Left lung (tissue), 10 donors: ENCODE measurements around the gene CAPN12. TPM values are rescaled to one million over a fixed set of nuclear protein-coding genes. Genes with fewer than 3 reads are reported as not detected.
A peak's percentile ranks its signal among the peaks of the same experiment; 100 is the strongest.

ENCODE experiments used
- ATAC-seq: fragments of 200-7000 bp; cut with Tn5 transposase; one replicate; pipeline ENCODE4 v1.9.1; 2020; ENCODE audit warnings: moderate library complexity
- DNase-seq, 4 donors: peaks; one replicate each; pipeline ENCODE4 v3.0.0-alpha.2; 2013 to 2020
- H3K27ac ChIP-seq, 2 donors: fragments of 200-600 bp; sonication (generic) in 1 of 2; one replicate each; pipeline versions ENCODE4 v1.5.0 to v1.8.0; 2020 to 2021
- H3K27me3 ChIP-seq, 2 donors: fragments of 200-600 bp; sonication (generic) in 1 of 2; one replicate each; pipeline versions ENCODE4 v1.5.0 to v1.8.0; 2020 to 2021
- H3K36me3 ChIP-seq, 2 donors: fragments of 200-600 bp; sonication (generic) in 1 of 2; one replicate each; pipeline versions ENCODE4 v1.5.0 to v1.8.0; 2020 to 2021
- H3K4me1 ChIP-seq, 2 donors: fragments of 200-600 bp; one replicate each; pipeline ENCODE4 v1.8.0; 2021
- H3K4me3 ChIP-seq, 2 donors: fragments of 200-600 bp; sonication (generic) in 1 of 2; one replicate each; pipeline versions ENCODE4 v1.5.0 to v1.8.0; 2020 to 2021; ENCODE audit warnings: mild to moderate bottlenecking in 1 of 2
- H3K9me3 ChIP-seq, 2 donors: fragments of 200-600 bp; sonication (generic) in 1 of 2; one replicate each; pipeline versions ENCODE4 v1.5.0 to v1.8.0; 2020 to 2021
- CTCF ChIP-seq, 2 donors: fragments of 200-600 bp; sonication (generic) in 1 of 2; IDR thresholded peaks; one replicate each; pipeline versions ENCODE4 v1.5.0 to v1.8.0; 2021; ENCODE audit warnings: antibody characterized with exemption in 2 of 2
- intact Hi-C, 2 donors: fragments of 100-400 bp; cut with DNase I; formaldehyde crosslinking; loops; one replicate each; pipeline versions ENCODE4 v1.11.2 to v1.14.2; 2022
- polyA plus RNA-seq, 6 donors: library from polyadenylated mRNA; unstranded; fragments of 120-200 nt; gene quantifications; one replicate each; pipeline ENCODE4 v1.2.1, GENCODE V29; 2013; ENCODE audit not compliant: insufficient read length in 6 of 6
- total RNA-seq, 2 donors: library from RNA; stranded (reverse); fragmentation: NEBNext Ultra II Directional; extraction: Animal tissue kit (Norgen Biotek cat#: 25700); gene quantifications; one replicate each; pipeline ENCODE4 v1.2.1, GENCODE V29; 2021
- donor health status: DM: no; HTN: yes; CAD: no.
- donor health status: DM: no; HTN: no; CAD: no.

Gene CAPN12
- total and polyA plus RNA-seq, 8 donors: 1.6 to 4.9 (median 4.6) TPM

DNA sequence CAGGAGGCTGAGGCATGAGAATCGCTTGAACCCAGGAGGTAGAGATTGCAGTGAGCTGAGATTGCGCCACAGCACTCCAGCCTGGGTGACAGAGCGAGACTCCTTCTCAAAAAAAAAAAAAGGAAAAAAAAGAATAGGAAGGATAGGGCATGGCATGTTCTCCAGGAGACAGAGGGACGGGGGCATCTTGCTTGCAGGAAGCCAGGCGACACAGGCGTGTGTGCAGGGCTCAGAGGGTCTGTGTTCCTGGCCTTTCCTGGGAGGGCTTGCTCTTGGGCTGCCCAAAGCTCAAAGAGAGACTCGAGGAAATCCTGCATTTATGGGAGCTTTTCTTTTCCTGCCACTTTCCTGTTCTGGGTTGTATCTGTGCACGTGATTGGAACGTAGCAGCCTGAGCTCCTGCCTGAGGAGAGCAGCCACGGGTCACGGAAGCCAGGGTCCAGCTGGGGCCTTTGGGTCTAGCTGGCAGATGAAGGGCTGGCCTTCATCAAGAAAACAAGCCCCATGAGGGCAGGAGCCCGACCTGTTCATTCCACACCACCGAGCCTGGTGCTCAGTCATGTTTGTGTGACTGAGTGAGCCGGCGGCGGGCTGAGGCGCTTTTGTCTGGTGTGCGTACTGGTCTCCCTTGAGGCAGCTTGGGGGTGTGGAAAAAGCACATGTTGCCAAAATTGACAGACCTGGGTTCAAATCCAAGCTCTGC lies 44.5 kb downstream of the CAPN12 start:
- peaks cover 0 to 76% of the 10 kb centered on the region in 2 donors for H3K4me1 ChIP-seq

DNA sequence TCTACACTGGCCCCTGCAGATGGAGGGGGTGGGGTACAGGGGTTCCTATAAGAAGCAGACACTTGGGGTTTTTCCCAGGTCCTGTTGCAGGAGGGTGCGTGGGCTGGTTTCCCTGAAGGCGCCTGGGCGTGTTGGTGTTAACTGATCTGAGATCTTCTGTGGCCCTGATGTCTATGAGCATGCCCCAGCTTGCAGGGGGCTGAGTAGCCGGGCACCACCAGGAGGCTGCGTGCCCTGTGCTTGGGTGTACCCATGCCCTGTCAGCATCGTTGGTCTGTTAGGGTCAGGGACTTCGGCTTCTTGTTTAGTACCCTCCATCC lies 45.3 kb downstream of the CAPN12 start:
- no peak for ATAC-seq
- peaks cover 0 to 60% of the 10 kb centered on the region in 2 donors for H3K36me3 ChIP-seq
- intact Hi-C loops: no loop called here
- H3K4me1 ChIP-seq: peaks cover 0 to 84% of the 10 kb centered on the region in 2 donors
- no peaks in the 10 kb centered on the region for H3K27me3 ChIP-seq
- TF ChIP-seq CTCF (IDR thresholded peaks at IDR 0.05): no peak
- H3K27ac ChIP-seq: peak overlapping the region; percentile 2 to 57
- H3K4me3 ChIP-seq: no peak overlapping the region
- DNase-seq: no peak
- no peaks in the 10 kb centered on the region for H3K9me3 ChIP-seq

More for the DNA sequence above, 44.5 kb downstream of the CAPN12 start:
- no peaks in the 10 kb centered on the region for H3K9me3 ChIP-seq
- ATAC-seq (no peak), DNase-seq (no peak)
- peak overlapping the region; percentile 19 to 57 for H3K27ac ChIP-seq
- intact Hi-C loops: loop anchor here in 1 of 2 donors (10.0 kb wide), 1 partner anchor 55 kb away; the partner anchor contains the start of gene ACTN4
- TF ChIP-seq CTCF (IDR thresholded peaks at IDR 0.05): no peak
- H3K27me3 ChIP-seq: no peaks in the 10 kb centered on the region
- no peak overlapping the region for H3K4me3 ChIP-seq
- H3K36me3 ChIP-seq: peaks cover 0 to 68% of the 10 kb centered on the region in 2 donors

DNA sequence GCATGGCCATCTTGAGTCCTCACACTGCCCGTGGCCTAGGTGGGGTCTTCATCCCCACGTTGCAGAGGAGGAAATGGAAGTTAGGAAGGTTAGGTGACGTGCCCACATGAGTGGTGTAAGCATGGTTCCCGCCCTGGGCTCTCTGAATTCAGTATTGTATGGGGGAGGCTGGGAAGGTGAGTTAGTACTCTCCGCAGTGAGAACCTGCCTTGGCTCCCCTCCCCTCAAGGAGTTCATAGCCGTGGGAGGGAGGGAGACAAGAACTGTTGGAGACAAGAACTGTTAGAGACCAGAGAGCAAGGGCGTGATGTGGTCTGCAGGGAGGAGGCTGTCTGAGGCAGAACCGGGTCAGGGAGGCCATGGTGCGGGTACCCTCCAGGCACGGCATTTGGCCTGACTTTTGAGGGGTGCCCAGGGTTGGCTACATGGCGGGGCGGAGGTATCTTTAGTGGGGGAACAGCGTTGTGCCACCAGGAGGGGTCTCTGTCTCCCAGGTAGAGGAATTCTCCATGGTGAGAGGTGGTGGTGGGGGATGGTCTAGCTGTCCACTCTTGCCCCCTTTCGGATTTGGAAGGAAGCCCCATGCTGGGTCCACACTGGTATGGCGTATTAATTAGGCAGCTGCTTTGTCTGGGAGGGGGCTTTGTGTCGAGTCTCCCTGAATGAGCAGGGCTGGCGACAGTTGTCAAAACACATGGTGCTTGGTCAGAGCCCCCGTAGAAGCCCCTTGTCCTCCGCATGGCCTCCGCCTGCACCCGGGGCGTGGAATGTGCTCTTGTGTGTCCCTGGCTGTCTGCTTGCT lies 45.8 kb downstream of the CAPN12 start:
- peaks cover 0 to 54% of the 10 kb centered on the region in 2 donors for H3K36me3 ChIP-seq
- intact Hi-C loops: no loop called here
- peaks cover 5 to 88% of the 10 kb centered on the region in 2 donors for H3K4me1 ChIP-seq
- no peak for TF ChIP-seq CTCF (IDR thresholded peaks at IDR 0.05)
- H3K4me3 ChIP-seq: no peak overlapping the region
- no peak for DNase-seq
- H3K27me3 ChIP-seq: no peaks in the 10 kb centered on the region
- no peaks in the 10 kb centered on the region for H3K9me3 ChIP-seq
- peak overlapping the region; percentile 2 to 86 for H3K27ac ChIP-seq
- ATAC-seq: no peak

DNA sequence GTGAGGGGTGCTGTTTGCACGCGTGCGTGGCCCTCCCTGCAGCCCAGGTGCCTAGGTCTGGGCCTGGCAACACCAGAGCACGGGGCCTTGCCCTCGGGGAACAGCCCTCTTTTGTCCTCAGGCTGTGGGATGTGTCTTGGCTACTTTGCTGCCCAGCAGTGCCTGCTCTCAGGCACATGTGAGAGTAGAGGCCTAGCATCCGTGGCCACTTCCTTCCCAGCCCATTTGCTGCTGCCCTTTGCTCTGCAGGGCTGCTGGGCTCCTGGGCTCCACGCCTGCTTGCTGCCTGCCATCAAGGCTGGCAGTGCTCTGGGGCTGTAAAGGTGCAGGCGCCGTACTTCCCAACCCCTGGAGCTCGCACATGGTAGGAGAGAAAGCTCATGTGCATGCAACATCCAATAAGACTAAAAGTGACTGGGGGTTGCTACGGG lies 46.6 kb downstream of the CAPN12 start:
- Histone ChIP-seq H3K27ac (peak overlapping the region in 1 of 2 donors; percentile 86), H3K4me3 (no peak overlapping the region), H3K27me3 (no peaks in the 10 kb centered on the region), H3K4me1 (peaks cover 13 to 90% of the 10 kb centered on the region in 2 donors), H3K9me3 (no peaks in the 10 kb centered on the region), H3K36me3 (peaks cover 0 to 50% of the 10 kb centered on the region in 2 donors)
- TF ChIP-seq CTCF (IDR thresholded peaks at IDR 0.05): no peak
- no peak for DNase-seq
- intact Hi-C loops: no loop called here
- no peak for ATAC-seq

DNA sequence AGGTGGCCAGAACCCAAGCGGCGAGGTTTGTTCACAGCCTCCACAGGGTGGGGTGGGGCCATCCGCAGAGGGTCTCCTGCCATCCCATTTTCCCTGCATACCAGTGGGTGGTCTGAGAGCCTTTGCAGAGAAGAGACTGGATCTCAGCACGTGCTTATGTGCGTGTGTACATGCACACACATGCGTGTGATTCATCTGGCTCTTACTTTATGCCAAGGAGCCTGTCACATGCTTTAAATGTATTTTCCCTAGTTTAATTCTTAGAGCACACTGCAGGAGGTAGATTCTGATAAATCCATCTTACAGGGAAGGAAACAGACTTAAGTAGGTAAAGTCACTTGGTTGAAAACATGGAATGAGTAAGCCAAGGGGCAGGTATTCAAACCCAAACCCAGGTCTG lies 47.1 kb downstream of the CAPN12 start:
- intact Hi-C loops: no loop called here
- TF ChIP-seq CTCF (IDR thresholded peaks at IDR 0.05): no peak
- Histone ChIP-seq H3K27ac (peak overlapping the region in 1 of 2 donors; percentile 86), H3K27me3 (no peaks in the 10 kb centered on the region), H3K9me3 (no peaks in the 10 kb centered on the region), H3K4me3 (no peak overlapping the region), H3K36me3 (peaks cover 0 to 48% of the 10 kb centered on the region in 2 donors), H3K4me1 (peaks cover 16 to 93% of the 10 kb centered on the region in 2 donors)
- DNase-seq (no peak), ATAC-seq (no peak)
